ENCODE results near the gene DSTN.
A peak's percentile ranks its signal among the peaks of the same experiment; 100 is the strongest.

The DSTN gene

GRCh38 chr20:17609811-17610377 is 40.0 kb downstream of the DSTN start:
- peak overlapping the region; percentile 59 for H3K27ac ChIP-seq
- no peak for DNase-seq (ENCODE audit: low read depth, low spot score)

GRCh38 chr20:17610566-17611289 is 40.9 kb downstream of the DSTN start:
- H3K27ac ChIP-seq = peak overlapping the region; percentile 59
- DNase-seq (ENCODE audit: low read depth, low spot score) = no peak

- DNase-seq (ENCODE audit: low read depth, low spot score) = no peak
- H3K27ac ChIP-seq = peak overlapping the region; percentile 59
Observed at GRCh38 chr20:17611290-17611539, 41.3 kb downstream of the DSTN start.

- peak overlapping the region; percentile 59 for H3K27ac ChIP-seq
- DNase-seq (ENCODE audit: low read depth, low spot score) = peak; percentile 6
Observed at GRCh38 chr20:17611540-17612286, 41.8 kb downstream of the DSTN start.

- no peak for DNase-seq (ENCODE audit: low read depth, low spot score)
Observed at GRCh38 chr20:17612287-17612991, 42.6 kb downstream of the DSTN start.

GRCh38 chr20:17612992-17613327 is 43.1 kb downstream of the DSTN start:
- no peak for DNase-seq (ENCODE audit: low read depth, low spot score)
- peak overlapping the region; percentile 59 for H3K27ac ChIP-seq

More at GRCh38 chr20:17612287-17612991, 42.6 kb downstream of the DSTN start:
- peak overlapping the region; percentile 59 for H3K27ac ChIP-seq

GRCh38 chr20:17613328-17614175 is 43.7 kb downstream of the DSTN start:
- H3K27ac ChIP-seq = no peak overlapping the region
- no peak for DNase-seq (ENCODE audit: low read depth, low spot score)

- H3K27ac ChIP-seq = no peak overlapping the region
- no peak for DNase-seq (ENCODE audit: low read depth, low spot score)
Observed at GRCh38 chr20:17614176-17614811, 44.4 kb downstream of the DSTN start.

GRCh38 chr20:17614812-17615644 is 45.2 kb downstream of the DSTN start:
- H3K27ac ChIP-seq = no peak overlapping the region
- DNase-seq (ENCODE audit: low read depth, low spot score) = no peak

GRCh38 chr20:17615645-17616479 is 46.0 kb downstream of the DSTN start:
- no peak for DNase-seq (ENCODE audit: low read depth, low spot score)
- no peak overlapping the region for H3K27ac ChIP-seq

GRCh38 chr20:17616480-17617211 is 46.8 kb downstream of the DSTN start:
- DNase-seq (ENCODE audit: low read depth, low spot score) = no peak
- no peak overlapping the region for H3K27ac ChIP-seq

- no peak overlapping the region for H3K27ac ChIP-seq
- no peak for DNase-seq (ENCODE audit: low read depth, low spot score)
Observed at GRCh38 chr20:17617212-17617867, 47.5 kb downstream of the DSTN start.

GRCh38 chr20:17617868-17618672 is 48.2 kb downstream of the DSTN start:
- DNase-seq (ENCODE audit: low read depth, low spot score) = no peak
- H3K27ac ChIP-seq = no peak overlapping the region

- H3K27ac ChIP-seq = no peak overlapping the region
- no peak for DNase-seq (ENCODE audit: low read depth, low spot score)
Observed at GRCh38 chr20:17618673-17619013, 48.8 kb downstream of the DSTN start.

GRCh38 chr20:17619351-17620093 is 49.6 kb downstream of the DSTN start:
- DNase-seq (ENCODE audit: low read depth, low spot score) = no peak
- H3K27ac ChIP-seq = no peak overlapping the region
